ENCODE measurements around the gene EIF4G2. TPM values are rescaled to one million over a fixed set of nuclear protein-coding genes. Genes with fewer than 3 reads are reported as not detected.
"Not testable (repeated sequence)": the region's sequence is repeated elsewhere in the genome, so short reads cannot be mapped to it uniquely, and the experiment has no call there.

EIF4G2 gene
- 785 and 818 TPM in 2 replicates for total RNA-seq

DNA sequence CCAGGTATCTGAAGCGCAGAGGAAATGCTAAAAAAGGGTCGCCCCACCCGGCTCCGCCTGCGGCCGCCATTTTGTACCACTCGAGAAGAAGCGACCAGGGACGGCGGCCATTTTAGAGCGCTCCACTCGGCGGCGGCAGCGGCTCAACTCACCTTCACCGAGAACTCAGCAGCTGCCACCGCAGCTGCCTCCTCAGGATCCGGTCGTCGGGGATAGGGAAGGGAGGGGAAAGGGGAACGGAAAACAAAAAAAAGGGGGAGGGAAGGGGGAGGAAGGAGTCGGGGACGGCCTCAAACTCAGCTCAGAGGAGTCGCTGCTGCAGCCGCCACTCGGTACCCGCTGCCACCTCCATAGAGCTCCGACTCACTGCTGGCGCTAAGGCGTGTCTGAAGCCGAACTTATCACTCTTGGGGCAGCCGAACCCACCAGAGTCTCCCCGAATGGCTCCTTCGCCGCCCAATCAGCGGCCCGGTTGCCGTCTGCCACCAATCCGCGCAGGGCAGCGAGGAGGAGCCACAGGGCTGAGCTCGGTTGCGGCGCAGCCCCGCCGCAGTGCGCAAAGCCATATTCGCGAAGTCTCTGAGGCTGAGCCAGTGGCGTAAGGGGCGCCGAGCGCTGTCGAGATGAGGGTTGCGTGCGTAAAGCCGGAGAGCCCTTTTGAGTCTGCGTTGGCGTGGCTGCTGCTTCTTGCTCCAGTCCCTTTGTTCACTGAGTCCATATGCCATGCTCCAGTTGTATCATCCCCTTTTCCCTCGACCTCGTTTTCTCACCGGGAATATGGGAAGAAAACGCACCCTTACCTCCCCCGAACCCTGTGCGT is at the start of gene EIF4G2:
EIF4G2 (minus strand) TSS at position 374 of the 820 bp plus-strand sequence.
- intact Hi-C loops (cut with micrococcal nuclease), result loop anchor here (1.0 to 5.0 kb wide), 15 partner anchors 16 to 1388 kb away; partner anchors contain the start of genes ADM, CTR9, MICAL2 and RNF141

DNA sequence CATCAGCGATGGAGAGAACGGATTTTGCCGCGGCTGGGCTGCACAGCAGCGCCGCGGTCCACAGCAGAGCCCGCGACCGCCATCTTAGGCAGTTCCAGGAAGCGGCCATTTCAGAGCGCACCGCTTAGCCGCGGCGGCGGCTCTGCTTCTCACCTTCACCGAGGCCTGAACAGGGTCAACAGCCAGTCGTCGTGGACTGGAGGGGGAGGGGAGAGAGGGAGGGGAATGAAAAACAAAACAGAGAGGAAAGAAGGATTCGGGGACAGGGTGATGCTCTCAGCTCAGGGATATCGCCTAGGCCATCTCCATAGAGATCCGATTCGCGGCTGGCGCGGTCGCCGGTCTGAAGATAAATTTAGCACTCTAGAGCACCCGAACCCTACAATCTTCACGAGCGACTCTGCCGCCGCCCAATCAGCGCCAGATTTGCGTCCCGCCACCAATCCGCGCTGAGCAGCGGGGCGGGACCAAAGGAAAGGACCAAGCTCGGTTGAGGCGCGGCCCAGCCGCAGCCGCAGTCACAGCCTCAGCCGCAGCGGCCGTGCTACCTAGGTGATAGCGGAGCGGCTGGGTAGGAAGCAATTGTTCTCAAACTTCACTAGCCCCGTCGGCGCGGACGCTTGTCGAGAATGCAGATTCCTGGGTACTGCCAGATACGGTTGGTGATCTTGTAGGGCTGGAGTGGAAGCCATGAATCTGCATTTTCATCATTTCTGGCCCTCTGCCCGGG is 49.1 kb upstream of the EIF4G2 start, which contains the start of gene ZBED5:
ZBED5 (minus strand) TSS at position 345 of the 730 bp plus-strand sequence. CDS start 3,108 bp downstream, outside the sequence.
- intact Hi-C loops (cut with micrococcal nuclease), result loop anchor here (1.0 to 5.0 kb wide), 13 partner anchors 20 to 1396 kb away; partner anchors contain the start of genes CTR9, GALNT18, RNF141 and ZNF143

DNA sequence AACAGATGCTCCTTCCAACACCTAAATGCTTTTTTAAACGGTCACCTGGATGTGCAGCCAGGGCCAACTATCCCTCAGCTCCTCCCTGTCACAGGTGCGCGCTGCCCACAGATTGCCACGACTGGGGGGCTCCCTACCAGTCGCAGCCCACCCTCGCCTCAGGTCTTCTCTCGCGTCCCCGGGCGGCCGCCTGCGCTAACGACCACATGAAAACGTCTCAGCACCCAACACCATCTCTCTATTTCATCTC is 48.7 kb upstream of the EIF4G2 start:
- intact Hi-C loops (cut with micrococcal nuclease), result loop anchor here (5.0 kb wide), 6 partner anchors 170 to 1395 kb away; partner anchors contain the start of genes GALNT18 and ZNF143

DNA sequence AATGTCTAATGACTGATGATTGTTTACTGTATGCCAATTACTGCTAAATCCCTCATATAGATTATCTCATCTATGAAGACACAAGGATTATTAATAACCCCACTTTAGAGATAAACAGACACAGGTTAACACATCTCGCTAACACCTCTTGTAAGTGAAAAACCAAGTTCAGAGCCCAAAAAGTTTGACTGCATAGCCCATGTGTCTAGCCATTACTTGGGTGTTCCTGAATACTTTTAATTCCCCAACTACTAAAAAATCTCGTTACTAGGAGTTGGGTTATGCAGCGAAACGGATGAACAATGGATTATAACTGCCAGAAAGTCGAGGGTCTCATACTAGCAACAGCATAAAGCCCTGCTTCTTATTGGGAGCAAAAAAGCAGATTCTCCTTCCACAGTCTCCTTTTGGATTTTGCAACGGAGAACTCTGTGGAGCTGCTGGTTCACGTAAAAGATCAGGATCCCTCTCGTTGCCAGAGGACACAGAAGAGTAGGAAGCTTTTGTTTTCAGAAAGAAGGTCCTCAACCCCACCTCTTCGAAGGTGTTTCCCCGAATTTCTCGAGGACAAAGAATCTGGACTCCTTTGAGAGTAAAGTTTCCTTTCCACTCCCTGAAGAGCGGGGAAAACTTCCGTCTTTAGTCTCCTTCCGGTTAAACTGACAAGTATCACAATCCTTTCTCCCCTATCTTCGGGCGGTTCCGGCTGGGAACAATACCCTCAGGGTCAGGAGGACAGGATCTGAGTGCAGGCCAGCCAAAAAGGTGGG is 48.1 kb upstream of the EIF4G2 start:
- intact Hi-C loops (cut with micrococcal nuclease), result loop anchor here (5.0 kb wide), 6 partner anchors 170 to 1395 kb away; partner anchors contain the start of genes GALNT18 and ZNF143

DNA sequence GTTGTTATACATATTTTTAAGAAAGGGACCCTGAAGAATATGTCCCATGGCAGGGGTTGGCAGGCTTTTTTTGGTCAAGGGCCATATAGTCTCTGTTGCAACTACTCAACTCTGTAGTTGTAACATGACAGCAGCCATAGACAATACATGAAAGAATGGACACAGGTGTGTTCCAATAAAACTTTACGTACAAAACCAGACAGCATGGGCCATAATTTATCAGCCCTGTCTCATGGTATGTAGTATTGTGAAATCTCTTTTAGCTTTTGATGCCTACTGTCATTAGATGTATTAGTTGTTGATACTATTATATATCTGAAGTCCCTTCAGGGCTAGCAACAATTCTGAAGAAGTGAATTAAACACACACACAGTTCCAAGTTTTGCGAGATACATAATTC is 46.6 kb upstream of the EIF4G2 start:
- intact Hi-C loops (cut with micrococcal nuclease), result loop anchor here (5.0 kb wide), 6 partner anchors 172 to 1393 kb away; partner anchors contain the start of genes GALNT18 and ZNF143

DNA sequence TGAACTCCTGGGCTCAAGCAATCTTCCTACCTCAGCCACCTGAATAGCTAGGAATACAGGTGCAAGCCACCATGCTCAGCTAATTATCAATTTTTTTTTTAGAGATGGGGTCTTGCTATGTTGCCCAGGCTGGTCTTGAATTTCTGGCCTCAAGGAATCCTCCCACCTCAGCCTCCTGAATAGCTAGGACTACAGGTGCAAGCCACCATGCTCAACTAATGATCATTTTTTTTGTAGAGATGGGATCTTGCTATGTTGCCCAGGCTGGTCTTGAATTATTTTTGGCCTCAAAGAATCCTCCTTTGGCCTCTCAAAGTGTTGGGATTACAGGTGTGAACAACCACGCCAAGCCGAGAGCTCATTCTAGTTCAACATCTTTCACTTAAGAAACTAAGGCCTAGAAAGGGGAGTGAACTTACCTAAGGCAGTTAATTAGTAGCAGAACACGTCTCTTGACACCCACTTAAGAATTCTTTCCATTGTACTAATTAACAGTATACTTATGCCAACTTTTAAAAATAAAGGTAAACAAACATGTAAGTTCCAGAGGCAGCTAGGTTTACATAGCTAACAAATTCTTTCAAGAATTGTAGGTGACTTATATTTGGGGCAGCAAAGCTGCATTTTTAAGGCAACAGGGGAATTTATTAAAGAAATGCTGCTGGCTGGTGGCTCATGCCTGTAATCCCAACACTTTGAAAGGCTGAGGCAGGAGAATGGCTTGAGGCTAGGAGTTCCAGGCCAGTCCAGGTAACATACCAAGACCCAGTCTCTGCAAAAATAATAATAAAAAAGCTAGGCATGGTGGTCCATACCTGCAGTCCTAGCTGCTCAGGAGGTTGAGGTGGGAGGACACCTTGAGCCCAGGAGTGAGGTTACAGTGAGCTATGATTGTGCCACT is 39.5 kb upstream of the EIF4G2 start:
- intact Hi-C loops (cut with micrococcal nuclease), result no loop called here

DNA sequence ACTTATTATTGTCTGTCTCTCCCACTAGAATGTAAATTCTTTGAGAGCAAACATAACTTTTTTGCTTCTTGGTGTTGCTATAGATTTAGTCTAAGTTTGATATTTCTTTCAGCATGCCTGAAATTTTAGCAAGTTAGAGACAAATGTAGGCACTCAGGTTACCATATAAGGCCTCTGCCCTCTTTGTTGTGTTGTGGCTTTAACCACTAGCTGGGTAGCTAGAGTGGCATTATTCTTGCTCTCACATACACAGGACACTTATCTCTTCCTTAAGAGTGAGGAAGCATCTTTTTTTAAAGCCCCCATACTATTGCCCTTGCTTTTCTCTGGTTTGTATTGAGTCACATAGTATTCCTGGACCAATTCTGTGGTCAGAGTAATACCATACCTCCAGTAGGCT is 37.9 kb upstream of the EIF4G2 start:
- intact Hi-C loops (cut with micrococcal nuclease), result no loop called here

DNA sequence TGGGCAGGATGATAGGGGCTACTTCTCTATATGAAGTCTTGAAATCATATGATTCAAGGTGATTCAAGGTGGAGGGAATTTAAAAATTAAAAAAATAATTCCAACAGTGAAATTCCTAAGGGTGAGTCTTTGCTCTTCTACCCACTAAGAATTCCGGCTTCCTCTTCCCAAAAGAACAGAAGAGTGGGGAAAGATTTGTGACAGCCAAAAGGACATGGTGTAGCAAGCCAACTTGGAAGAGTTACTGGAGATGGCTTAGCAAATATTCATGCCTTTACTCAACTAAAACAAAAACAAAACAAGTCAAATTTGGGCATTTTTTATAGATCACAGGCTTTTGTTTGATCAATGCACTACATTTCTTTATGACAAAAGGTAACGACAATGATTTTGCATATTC is 36.9 kb upstream of the EIF4G2 start:
- intact Hi-C loops (cut with micrococcal nuclease), result no loop called here

DNA sequence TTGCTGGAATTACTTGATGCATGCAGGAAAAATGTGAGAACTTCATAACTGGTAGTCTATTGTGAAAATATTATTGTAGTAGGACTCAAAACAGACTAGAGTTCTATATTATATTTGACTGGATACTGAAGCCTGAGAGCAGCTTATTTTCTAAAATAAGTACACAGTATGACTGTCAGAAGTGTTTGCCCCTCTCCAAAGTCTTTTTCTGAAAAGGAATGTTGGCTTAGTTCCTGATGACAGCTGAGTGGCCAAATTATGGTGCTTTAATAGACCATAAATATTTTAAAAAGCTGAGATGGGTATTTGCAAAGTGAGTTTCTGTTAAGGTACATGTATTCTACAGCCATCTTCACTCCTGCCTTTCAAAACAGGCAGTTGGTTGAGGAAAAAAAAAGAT is 36.1 kb upstream of the EIF4G2 start:
- intact Hi-C loops (cut with micrococcal nuclease), result no loop called here

DNA sequence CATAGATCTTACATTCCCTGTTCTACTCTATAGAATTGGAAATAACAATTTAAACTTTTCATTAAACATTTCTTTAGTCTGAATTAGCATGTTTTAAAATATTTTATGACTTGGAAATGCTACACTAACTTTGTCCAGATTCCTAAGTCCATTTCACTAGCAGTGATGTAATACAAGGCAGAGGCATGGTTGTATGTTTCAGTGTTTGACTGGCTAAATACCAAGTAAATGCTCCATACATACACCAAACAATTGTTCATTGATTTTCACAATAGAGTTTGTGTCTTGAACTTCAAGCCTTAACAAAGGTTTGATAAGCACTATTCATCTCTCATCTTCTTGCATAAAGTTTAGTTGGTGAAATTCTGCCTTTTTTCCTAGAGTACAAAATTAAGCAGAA is 35.6 kb upstream of the EIF4G2 start:
- intact Hi-C loops (cut with micrococcal nuclease), result no loop called here

DNA sequence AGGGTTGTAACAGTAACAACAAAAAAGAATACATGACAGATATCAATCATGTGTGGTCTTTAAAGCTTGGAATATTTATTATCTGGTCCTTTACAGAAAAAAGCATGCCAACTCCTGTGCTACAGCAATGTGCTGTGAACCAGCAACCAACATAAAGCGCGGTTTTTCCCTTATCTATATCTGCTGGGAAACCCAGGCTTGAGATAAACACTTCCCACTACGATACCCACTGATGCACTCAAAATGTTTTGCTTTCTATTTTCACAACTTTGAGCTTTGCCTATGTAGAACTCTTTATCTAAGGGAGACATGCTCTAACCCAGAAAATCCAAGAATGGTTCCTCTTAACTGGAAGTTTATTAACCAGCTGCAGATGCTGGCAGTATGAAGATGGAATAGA is 30.2 kb upstream of the EIF4G2 start:
- intact Hi-C loops (cut with micrococcal nuclease), result no loop called here

DNA sequence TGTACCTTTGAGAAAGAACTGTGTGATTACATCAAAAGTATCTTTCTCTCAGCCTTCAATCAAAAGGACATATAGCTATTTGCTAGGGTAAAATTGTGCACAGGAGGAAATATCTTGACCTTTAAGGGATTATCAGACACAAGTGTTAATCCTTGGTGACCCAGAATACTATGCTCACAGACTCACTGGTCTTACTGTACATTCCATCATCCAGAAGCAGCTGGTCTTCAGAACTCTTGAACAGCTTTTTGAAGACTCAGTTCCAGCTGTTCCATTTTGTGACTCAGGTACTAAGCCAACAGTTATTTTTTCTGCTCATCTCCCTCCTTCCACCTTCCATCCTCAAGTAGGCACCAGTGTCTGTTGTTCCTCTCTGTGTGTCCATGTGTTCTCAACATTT is 29.4 kb upstream of the EIF4G2 start:
- intact Hi-C loops (cut with micrococcal nuclease), result no loop called here

DNA sequence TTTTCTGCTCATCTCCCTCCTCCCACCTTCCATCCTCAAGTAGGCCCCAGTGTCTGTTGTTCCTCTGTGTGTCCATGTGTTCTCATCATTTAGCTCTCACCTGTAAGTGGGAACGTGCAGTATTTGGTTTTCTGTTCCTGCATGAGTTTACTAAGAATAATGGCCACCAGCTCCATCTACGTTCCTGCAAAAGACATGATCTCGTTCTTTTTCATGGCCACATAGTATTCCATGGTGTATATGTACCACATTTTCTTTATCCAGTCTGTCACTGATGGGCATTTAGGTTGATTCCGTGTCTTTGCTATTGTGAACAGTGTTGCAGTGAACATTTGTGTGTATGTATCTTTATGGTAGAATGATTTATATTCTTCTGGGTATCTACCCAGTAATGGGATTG is 28.2 kb upstream of the EIF4G2 start:
- intact Hi-C loops (cut with micrococcal nuclease), result not testable (repeated sequence)

DNA sequence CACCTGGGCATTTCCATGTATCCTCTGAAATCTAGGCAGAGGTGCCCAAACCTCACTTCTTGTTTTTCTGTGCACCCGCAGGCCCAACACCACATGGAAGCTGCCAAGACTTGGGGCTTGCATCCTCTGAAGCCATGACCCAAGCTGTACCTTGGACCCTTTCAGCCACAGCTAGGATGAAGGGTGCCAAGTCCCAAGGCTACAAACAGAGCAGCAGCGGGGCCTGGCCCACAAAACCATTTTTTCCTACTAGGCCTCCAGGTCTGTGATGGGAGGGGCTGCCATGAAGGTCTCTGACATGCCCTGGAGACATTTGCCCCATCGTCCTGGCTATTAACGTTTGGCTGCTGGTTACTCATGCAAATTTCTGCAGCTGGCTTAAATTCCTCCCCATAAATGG is 20.4 kb upstream of the EIF4G2 start:
- intact Hi-C loops (cut with micrococcal nuclease), result no loop called here

DNA sequence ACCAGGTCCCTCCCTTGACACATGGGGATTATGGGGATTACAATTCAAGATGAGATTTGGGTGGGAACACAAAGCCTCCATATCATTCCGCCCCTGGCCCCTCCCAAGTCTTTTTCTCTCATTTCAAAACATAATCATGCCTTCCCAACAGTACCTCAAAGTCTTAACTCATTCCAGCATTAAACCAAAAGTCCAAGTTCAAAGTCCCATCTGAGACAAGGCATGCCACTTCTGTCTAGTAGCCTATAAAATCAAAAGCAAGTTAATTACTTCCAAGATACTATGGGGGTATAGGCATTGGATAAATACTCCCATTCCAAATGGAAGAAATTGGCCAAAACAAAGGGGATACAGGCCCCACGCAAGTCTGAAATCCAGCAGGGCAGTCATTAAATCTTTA is 19.7 kb upstream of the EIF4G2 start:
- intact Hi-C loops (cut with micrococcal nuclease), result no loop called here

DNA sequence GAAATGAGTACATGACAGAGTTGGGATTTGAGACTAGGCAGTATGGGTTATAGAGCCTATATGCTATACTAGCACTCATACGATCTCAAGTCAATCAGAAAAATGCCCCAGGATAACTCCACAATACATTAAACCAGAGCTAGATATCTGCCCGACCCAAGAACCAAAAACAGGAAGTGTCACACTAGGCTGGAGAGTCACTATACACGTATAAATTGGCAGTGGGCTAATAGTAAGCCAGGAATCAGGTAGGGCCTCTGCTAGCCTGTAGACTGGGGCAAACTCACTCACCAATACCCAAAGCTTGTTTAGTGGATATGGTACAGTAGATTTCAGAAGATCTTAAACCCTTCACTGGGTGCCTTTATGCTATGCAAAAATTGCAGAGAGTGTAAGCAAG is 16.2 kb upstream of the EIF4G2 start:
- intact Hi-C loops (cut with micrococcal nuclease), result no loop called here

DNA sequence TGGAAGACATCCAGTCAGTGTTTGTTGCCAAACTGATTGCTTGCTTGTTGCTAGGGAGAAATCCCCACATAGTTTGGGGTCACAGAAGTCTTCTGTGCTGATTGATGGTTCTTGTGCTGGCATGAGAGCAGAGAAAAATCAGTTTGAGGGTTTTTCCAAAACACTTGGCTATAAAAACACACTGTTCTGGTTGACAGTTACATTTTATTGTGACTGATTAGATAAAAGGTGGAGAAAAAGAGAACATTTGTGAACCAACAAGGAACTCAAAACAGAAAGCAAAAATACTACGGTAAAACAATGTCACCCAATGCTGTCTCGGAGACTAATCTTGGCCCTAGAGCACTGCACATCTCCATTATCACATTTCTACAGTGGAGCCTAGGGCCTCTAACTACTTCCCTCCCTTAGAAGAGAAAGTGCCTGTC is 14.4 kb upstream of the EIF4G2 start:
- intact Hi-C loops (cut with micrococcal nuclease), result no loop called here

DNA sequence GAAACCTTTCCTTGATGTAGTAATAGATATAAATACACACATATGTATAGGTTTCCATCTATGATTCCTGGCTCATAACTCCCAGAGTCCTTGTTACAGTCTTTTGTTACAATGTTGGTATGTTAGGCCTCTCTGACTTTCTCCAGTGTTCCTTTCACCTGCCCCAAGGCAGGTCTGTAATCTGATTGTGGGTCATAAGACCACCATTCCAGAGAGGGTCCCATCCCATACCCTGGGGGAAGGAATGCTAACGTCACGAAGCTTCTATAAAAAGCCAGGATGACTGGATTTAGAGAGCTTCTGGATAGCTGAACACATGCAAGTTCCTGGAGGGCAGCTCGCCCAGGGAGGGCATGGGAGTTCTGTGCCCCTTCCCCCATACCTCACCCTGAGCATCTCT is 13.8 kb upstream of the EIF4G2 start:
- intact Hi-C loops (cut with micrococcal nuclease), result not testable (repeated sequence)

DNA sequence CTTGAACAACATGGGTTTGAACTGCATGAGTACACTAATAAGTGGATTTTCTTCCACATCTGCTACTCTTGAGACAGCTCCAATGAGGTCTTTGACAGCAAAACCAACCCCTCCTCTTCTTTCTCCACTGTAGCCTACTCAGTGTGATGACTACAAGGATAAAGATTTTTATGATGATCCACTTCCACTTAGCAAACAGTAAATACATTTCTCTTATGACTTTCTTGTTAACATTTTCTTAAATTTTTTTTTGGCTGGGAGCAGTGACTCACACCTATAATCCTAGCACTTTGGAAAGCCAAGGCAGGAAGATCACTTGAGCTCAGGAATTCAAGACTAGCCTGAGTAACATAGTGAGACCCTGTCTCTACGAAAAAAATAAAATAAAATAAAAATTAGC is 9.9 kb upstream of the EIF4G2 start:
- intact Hi-C loops (cut with micrococcal nuclease), result no loop called here

DNA sequence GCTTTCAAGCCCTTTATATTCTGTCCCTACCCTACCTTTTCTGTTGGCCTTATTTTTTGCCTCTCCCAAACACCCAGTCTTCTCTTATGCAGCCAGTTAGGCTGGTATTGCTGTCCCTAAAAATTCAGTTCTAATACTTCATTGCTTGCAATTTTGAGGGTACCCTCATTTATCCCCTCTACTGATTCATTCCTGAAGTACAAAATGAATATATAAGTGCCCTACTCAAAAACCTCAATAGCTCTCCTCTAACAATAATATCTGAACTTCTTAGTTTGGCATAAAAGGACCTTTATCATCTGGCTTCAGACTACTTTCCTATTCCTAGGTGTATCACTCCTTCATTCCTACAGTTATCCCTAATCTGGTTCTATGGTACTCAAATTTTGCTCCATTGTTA is 5.2 kb upstream of the EIF4G2 start:
- intact Hi-C loops (cut with micrococcal nuclease), result no loop called here
